Activated naive CD8-positive, alpha-beta T cell (primary cell): Measurements from ENCODE around the gene PCBP2.

Experiments
- H3K27ac Mint-ChIP-seq: one replicate; pipeline ENCODE4 v1.8.0; 2021; ENCODE audit warnings: mixed read lengths
- H3K27me3 Mint-ChIP-seq: one replicate; pipeline ENCODE4 v1.8.0; 2021; ENCODE audit warnings: mixed read lengths
- H3K36me3 Mint-ChIP-seq: one replicate; pipeline ENCODE4 v1.8.0; 2021; ENCODE audit warnings: mixed read lengths
- H3K4me1 Mint-ChIP-seq: one replicate; pipeline ENCODE4 v1.8.0; 2021; ENCODE audit warnings: low read depth, mixed read lengths
- H3K4me3 Mint-ChIP-seq: one replicate; pipeline ENCODE4 v1.8.0; 2021; ENCODE audit warnings: mild to moderate bottlenecking, mixed read lengths
- H3K9me3 Mint-ChIP-seq: one replicate; pipeline ENCODE4 v1.8.0; 2021; ENCODE audit warnings: low read depth, mixed read lengths

The PCBP2 gene

GRCh38 chr12:53489242-53489864 lies 37.5 kb downstream of the PCBP2 start:
- Mint-ChIP-seq H3K4me1 (peaks cover 24% of the 10 kb centered on the region), H3K36me3 (no peaks in the 10 kb centered on the region), H3K9me3 (no peaks in the 10 kb centered on the region), H3K27me3 (no peaks in the 10 kb centered on the region), H3K27ac (peak overlapping the region; percentile 50), H3K4me3 (no peak overlapping the region)

- Mint-ChIP-seq H3K27me3 (no peaks in the 10 kb centered on the region), H3K4me3 (peak overlapping the region; percentile 91), H3K4me1 (peaks cover 30% of the 10 kb centered on the region), H3K36me3 (no peaks in the 10 kb centered on the region), H3K27ac (peak overlapping the region; percentile 86), H3K9me3 (no peaks in the 10 kb centered on the region)
Observed at GRCh38 chr12:53492188-53492587, 40.3 kb downstream of the PCBP2 start.

- H3K36me3 Mint-ChIP-seq: no peaks in the 10 kb centered on the region
- no peaks in the 10 kb centered on the region for H3K27me3 Mint-ChIP-seq
- H3K9me3 Mint-ChIP-seq: no peaks in the 10 kb centered on the region
- peak overlapping the region; percentile 91 for H3K4me3 Mint-ChIP-seq
- H3K4me1 Mint-ChIP-seq: peaks cover 32% of the 10 kb centered on the region
- peak overlapping the region; percentile 89 for H3K27ac Mint-ChIP-seq
Observed at GRCh38 chr12:53492830-53493609, 41.1 kb downstream of the PCBP2 start.

GRCh38 chr12:53493610-53494391 lies 41.9 kb downstream of the PCBP2 start:
- H3K27me3 Mint-ChIP-seq: no peaks in the 10 kb centered on the region
- no peaks in the 10 kb centered on the region for H3K36me3 Mint-ChIP-seq
- peaks cover 39% of the 10 kb centered on the region for H3K4me1 Mint-ChIP-seq
- H3K27ac Mint-ChIP-seq: peak overlapping the region; percentile 89
- H3K4me3 Mint-ChIP-seq: peak overlapping the region; percentile 91
- no peaks in the 10 kb centered on the region for H3K9me3 Mint-ChIP-seq

GRCh38 chr12:53495903-53496751 lies 44.2 kb downstream of the PCBP2 start:
- Mint-ChIP-seq H3K27me3 (no peaks in the 10 kb centered on the region), H3K4me3 (no peak overlapping the region), H3K4me1 (peaks cover 48% of the 10 kb centered on the region), H3K27ac (no peak overlapping the region), H3K36me3 (no peaks in the 10 kb centered on the region), H3K9me3 (no peaks in the 10 kb centered on the region)

- no peak overlapping the region for H3K4me3 Mint-ChIP-seq
- peaks cover 48% of the 10 kb centered on the region for H3K4me1 Mint-ChIP-seq
- H3K9me3 Mint-ChIP-seq: no peaks in the 10 kb centered on the region
Observed at GRCh38 chr12:53496752-53497032, 44.8 kb downstream of the PCBP2 start.

GRCh38 chr12:53497461-53497860 lies 45.6 kb downstream of the PCBP2 start:
- H3K4me1 Mint-ChIP-seq: peaks cover 47% of the 10 kb centered on the region
- H3K27ac Mint-ChIP-seq: no peak overlapping the region
- H3K27me3 Mint-ChIP-seq: no peaks in the 10 kb centered on the region
- no peaks in the 10 kb centered on the region for H3K9me3 Mint-ChIP-seq
- H3K4me3 Mint-ChIP-seq: peak overlapping the region; percentile 20
- no peaks in the 10 kb centered on the region for H3K36me3 Mint-ChIP-seq

More at GRCh38 chr12:53496752-53497032, 44.8 kb downstream of the PCBP2 start:
- Mint-ChIP-seq H3K27ac (no peak overlapping the region), H3K36me3 (no peaks in the 10 kb centered on the region), H3K27me3 (no peaks in the 10 kb centered on the region)

GRCh38 chr12:53498235-53498630 lies 46.3 kb downstream of the PCBP2 start:
- Mint-ChIP-seq H3K4me3 (peak overlapping the region; percentile 89), H3K27ac (peak overlapping the region; percentile 61), H3K4me1 (peaks cover 44% of the 10 kb centered on the region), H3K36me3 (no peaks in the 10 kb centered on the region), H3K9me3 (no peaks in the 10 kb centered on the region), H3K27me3 (no peaks in the 10 kb centered on the region)

- Mint-ChIP-seq H3K36me3 (no peaks in the 10 kb centered on the region), H3K27ac (peak within 1 kb of the TSS; percentile 97), H3K27me3 (no peaks in the 10 kb centered on the region), H3K4me1 (peaks cover 34% of the 10 kb centered on the region), H3K9me3 (no peaks in the 10 kb centered on the region), H3K4me3 (peak within 1 kb of the TSS; percentile 96)
Observed at GRCh38 chr12:53499266-53500141, 47.6 kb downstream of the PCBP2 start, which contains the start of gene MAP3K12. Gene MAP3K12 (minus strand): TSS chr12:53499458. CDS start chr12:53487391, 12,067 bp downstream.

GRCh38 chr12:53500142-53500775 lies 48.4 kb downstream of the PCBP2 start:
- H3K27me3 Mint-ChIP-seq: no peaks in the 10 kb centered on the region
- H3K4me1 Mint-ChIP-seq: peaks cover 34% of the 10 kb centered on the region
- H3K36me3 Mint-ChIP-seq: no peaks in the 10 kb centered on the region
- H3K27ac Mint-ChIP-seq: peak overlapping the region; percentile 97
- no peaks in the 10 kb centered on the region for H3K9me3 Mint-ChIP-seq
- H3K4me3 Mint-ChIP-seq: peak overlapping the region; percentile 96

- Mint-ChIP-seq H3K4me1 (peaks cover 34% of the 10 kb centered on the region), H3K9me3 (no peaks in the 10 kb centered on the region), H3K27ac (peak within 1 kb of the TSS; percentile 97), H3K27me3 (no peaks in the 10 kb centered on the region), H3K4me3 (peak within 1 kb of the TSS; percentile 96), H3K36me3 (no peaks in the 10 kb centered on the region)
Observed at GRCh38 chr12:53500776-53501614, 49.1 kb downstream of the PCBP2 start, which contains the start of gene TARBP2. Gene TARBP2 (plus strand): TSS chr12:53501283. CDS start chr12:53501409, 126 bp downstream.

GRCh38 chr12:53501615-53502181 lies 49.8 kb downstream of the PCBP2 start:
- peak overlapping the region; percentile 97 for H3K27ac Mint-ChIP-seq
- no peaks in the 10 kb centered on the region for H3K27me3 Mint-ChIP-seq
- H3K36me3 Mint-ChIP-seq: no peaks in the 10 kb centered on the region
- no peaks in the 10 kb centered on the region for H3K9me3 Mint-ChIP-seq
- H3K4me1 Mint-ChIP-seq: peaks cover 31% of the 10 kb centered on the region
- peak overlapping the region; percentile 96 for H3K4me3 Mint-ChIP-seq
